GM10266 (cell line): ENCODE data around the gene RNF207.

ENCODE experiments used
- DNase-seq: peaks from one replicate; pipeline ENCODE4 v3.0.0; 2012; ENCODE audit errors: extremely low spot score
- CTCF ChIP-seq: IDR thresholded peaks from 2 replicates; pipeline ENCODE4 v1.5.1; 2012; ENCODE audit warnings: mild to moderate bottlenecking, low read depth; ENCODE audit not compliant: control insufficient read depth, insufficient read depth; ENCODE audit errors: missing control alignments

Gene RNF207

DNA sequence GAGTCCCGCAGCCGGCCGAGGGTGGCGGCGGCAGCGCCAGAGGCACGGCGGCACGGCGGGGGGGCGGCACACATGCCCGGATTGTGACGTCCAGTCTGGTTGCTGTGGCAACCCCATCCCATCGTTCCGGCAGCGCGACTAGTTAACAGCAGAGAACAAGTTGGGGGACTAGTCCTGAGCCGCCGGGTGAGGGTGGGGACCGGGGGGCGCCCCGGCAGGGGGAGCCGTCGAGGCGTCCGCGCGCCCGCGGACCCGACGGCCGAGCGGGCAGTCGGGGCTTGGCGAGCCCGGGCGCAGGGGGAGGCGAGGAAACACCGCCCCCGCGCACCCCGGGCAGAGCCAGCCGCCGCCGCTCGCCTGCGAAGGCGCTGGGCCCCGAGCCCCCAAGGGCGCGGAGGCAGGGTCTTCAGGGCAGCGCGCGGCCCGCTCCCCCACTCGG lies 25.6 kb upstream of the RNF207 start, which contains the start of gene CHD5:
TSS of gene CHD5 (minus strand) at position 54 of the 439 bp plus-strand sequence. CDS start 298 bp downstream, outside the sequence.
- DNase-seq: no peak

GRCh38 chr1:6180707-6181311 lies 25.1 kb upstream of the RNF207 start:
- TF ChIP-seq CTCF: no peak
- DNase-seq: no peak

More for the DNA sequence above, 25.6 kb upstream of the RNF207 start, which contains the start of gene CHD5:
- no peak for TF ChIP-seq CTCF

DNA sequence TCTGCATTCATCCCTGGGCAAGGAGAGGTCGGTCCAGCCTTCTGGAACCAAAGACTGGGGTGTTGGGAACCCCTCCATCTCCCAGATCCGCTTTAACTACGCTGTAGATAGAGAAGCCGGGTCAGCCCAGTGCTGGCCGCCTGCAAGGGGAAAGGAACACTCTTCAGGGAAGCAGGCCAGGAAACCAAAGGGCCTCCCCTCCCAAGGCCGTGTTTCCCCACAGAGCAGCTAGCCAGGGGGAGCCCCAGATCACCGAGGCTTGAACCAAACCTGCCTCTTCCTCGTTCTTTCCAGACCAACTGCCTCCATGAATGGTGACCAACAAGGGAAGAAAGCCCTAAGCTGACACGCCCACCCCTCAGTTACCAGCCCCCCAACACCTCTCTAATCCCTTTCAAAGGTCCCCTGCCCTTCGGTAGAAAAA lies 24.6 kb upstream of the RNF207 start:
- no peak for DNase-seq
- no peak for TF ChIP-seq CTCF

DNA sequence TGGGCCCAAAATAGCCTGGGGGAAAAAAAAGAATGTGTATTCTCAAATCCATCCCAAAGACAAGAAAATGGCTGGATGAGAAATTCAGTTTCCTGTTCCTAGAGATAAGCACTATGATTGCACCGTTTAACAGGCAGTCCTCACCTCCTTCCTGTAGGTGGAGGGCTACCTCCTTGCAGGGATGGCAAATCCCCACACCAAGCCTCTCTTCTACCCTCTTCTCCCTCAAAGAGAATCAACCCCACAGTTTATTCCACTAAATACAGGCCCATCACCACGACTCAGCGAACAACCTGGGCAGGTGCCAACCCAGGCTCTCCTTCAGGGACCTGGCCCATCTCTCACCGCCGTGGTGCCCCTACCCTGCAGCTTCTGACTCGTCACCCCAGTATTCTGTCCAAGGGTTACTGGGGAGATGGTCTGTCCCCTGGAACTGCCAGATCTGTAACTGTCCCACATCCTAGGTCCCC lies 22.4 kb upstream of the RNF207 start:
- TF ChIP-seq CTCF: no peak
- no peak for DNase-seq

DNA sequence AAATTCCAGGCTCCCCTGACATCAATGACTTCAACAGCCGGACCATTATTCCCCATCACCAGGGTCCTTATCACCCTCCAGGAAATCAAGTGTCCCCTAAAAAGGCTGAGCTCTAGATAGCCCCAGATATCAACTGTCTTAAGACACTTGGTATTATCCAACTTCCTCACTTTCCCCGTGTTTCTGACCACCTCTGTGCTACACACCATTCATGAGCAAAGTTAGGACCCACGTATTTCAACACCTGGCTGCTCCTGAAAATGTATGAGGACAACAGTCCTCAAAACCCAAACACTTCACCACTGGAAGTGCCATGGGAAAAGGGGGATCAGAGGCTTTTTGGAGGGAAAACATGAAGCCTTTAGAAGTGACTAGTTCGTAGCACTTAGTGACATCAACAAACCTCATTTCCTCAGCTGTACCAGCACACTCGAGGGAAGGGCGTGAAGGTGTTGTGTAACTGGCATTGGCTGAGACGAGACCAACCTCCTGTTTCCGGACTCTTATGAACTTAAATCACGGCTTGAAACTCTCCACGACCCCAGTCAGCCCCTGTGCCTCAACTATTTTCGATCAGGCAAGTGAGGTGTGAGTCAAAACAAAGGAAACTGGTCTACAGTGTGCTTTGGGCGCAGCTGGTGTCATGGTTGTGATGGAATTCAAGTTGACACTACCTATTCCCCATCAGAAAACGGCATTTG lies 21.7 kb upstream of the RNF207 start:
- no peak for DNase-seq
- no peak for TF ChIP-seq CTCF

GRCh38 chr1:6185151-6185550 lies 20.8 kb upstream of the RNF207 start:
- no peak for TF ChIP-seq CTCF
- no peak for DNase-seq
